HG03135 (cell line): Measurements from ENCODE around the gene VEPH1.
"Not testable (repeated sequence)": the region's sequence is repeated elsewhere in the genome, so short reads cannot be mapped to it uniquely, and the experiment has no call there.

Experiments
- ATAC-seq: cut with Tn5 transposase; IDR thresholded peaks from one replicate; pipeline ENCODE4 v1.9.1; 2021; ENCODE audit warnings: mild to moderate bottlenecking, moderate library complexity; ENCODE audit not compliant: unreplicated experiment

The VEPH1 gene

DNA sequence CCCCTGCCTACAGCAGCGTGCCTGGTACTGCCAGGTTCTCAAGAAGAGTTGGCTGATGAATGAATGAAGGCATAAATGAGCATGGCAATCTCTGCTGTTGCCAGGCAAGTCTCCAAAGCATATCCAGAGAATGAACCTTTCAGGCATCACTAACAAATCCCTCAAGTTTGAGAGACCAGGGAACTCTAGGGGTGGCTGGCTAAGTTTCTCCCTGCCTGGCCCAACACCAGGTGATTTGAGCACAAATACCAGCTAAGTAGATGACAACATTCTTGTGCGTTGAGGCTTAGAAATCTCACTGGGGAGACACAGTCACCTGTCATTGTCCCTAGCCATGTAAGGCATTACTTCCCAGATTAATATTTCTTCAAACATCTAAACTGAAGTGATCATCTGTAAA is 147.9 kb downstream of the VEPH1 start:
- ATAC-seq = no peak

DNA sequence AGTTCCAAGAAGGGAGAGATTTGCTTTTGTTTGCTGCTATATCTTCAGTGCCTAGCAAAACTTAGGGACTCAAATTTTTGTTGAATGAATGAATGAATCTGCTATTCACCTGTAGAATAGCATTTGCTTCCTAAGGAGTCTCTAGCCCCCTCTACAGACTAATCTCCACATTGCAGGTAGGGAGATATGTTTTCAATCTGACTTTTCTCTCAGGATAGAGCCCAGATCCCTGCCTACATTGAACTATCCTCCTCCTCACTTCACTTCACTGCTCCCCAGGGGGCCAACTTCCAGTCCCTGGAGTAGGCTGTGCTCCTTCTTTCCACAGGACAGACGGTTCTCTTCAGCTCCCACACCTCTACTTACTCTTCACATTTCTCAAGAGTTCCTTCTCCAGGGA is 148.5 kb downstream of the VEPH1 start:
- no peak for ATAC-seq

DNA sequence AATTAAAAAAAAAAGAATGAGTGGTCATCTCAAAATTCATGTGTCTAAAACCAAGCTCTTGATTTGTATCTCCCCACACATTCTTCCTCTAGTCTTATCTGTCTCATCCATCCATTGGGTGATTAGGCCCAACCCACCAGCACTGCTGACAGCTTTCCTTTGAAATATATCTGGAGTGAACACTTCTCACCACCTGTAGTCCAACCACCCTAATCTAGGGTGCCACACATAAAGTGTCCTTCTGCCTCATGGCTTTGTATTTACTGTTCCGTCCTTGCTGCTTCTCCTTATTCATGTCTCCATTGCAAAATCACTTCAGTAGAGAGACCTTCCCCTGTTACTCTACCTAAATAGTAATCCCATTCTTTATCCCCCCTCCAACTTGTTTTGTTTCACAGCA is 149.0 kb downstream of the VEPH1 start:
- no peak for ATAC-seq

DNA sequence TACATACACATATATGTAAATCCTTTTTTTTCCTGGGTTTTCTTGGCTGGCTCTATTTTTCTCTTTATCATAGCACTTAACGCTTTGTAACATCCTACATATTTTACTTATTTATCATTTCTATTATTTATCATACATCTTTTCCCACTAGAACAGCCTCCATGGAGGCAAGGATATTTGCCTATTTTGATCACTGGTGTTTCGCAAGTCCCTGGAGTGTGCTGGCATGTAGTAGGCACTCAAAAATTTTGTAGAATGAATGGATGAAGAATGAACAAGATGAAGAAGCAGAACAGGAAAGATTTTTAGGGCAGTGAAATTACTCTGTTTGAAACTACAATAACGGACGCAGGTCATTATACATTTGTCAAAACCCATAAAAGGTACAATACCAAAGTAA is 149.6 kb downstream of the VEPH1 start:
- no peak for ATAC-seq

DNA sequence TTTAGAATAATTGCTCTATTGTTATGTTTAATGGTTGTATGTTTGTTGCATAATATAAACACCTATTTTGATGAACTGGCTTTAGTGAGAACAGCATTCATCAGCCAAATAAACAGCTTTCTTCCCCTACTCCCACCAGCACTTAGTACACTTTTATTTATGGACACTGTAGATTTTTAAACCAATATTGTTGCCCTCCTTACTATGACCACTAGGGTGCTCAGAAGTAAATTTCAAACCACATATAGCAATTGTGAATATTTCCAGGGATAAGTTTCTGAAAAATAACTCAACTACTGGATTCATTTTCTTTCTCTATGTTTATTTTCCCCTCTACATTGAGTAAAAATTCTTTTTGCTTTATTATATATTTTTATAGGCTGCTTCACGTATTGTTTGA is 151.2 kb downstream of the VEPH1 start:
- ATAC-seq = no peak

DNA sequence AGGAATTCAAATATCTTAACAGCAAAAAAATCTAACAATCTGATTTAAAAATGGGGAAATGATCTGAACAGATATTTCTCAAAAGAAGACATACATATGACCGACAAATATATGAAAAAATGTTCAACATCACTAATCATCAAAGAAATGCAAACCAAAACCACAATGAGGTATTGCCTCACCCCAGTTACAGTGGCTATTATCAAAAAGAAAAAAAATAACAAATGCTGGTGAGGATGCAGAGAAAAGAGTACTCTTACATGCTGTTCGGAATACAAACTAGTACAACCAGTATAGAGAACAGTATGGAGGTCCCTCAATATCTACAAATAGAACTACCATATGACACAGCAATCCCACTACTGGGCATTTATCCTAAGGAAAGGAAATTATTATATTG is 152.6 kb downstream of the VEPH1 start:
- not testable (repeated sequence) for ATAC-seq

DNA sequence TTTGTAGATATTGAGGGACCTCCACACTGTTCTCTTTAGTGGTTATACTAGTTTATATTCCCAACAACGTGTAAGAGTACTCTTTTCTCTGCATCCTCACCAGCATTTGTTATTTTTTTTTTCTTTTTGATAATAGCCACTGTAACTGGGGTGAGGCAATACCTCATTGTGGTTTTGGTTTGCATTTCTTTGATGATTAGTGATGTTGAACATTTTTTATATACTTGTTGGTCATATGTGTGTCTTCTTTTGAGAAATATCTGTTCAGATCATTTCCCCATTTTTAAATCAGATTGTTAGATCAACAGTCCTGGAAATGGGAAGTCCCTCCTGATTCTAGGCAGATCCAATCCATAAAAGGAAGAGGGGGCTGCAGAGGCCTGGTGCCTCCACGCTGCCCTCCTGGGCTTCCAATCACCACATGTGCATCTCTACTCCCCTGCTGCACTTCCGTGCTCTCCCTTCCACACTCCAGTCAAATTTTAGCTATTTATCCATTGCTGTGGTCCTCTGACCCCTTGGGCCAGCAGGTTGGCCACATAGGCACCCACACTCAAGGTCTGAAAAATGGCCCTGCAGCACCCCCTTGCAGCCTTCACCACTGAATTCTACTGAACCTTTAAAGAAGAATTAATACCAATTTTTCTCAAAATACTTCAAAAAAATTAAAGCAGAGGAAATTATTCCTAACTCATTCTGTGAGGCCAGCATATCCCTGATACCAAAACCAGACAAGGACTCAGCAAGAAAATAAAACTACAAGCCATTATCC is 154.7 kb downstream of the VEPH1 start:
- ATAC-seq = not testable (repeated sequence)

DNA sequence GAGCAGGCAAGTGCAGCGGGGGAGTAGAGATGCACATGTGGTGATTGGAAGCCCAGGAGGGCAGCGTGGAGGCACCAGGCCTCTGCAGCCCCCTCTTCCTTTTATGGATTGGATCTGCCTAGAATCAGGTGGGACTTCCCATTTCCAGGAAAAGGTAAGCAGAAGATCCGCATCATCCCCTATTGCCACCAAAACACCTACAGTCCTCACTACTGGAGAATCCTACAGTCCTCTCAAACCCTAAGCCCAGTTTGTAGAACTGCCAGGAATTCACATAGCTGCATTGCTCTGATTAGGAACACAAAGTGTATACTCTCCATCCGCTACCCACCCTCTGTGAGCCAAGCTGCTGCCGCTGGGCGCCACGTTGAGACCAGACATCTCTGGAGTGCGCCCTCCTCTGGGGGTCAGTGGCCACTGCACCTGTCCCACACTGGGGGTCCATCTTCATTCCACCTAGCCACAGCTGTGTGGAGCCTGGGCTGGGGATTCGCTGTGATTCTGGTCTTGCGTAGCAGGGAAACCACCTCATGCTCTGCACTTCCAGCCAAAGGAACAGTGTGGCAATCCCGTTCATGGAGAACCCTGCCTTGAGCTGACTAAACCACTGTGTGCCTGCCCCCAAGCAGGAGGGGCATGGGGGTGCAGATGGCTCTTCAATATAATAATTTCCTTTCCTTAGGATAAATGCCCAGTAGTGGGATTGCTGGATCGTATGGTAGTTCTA is 155.5 kb downstream of the VEPH1 start:
- no peak for ATAC-seq

DNA sequence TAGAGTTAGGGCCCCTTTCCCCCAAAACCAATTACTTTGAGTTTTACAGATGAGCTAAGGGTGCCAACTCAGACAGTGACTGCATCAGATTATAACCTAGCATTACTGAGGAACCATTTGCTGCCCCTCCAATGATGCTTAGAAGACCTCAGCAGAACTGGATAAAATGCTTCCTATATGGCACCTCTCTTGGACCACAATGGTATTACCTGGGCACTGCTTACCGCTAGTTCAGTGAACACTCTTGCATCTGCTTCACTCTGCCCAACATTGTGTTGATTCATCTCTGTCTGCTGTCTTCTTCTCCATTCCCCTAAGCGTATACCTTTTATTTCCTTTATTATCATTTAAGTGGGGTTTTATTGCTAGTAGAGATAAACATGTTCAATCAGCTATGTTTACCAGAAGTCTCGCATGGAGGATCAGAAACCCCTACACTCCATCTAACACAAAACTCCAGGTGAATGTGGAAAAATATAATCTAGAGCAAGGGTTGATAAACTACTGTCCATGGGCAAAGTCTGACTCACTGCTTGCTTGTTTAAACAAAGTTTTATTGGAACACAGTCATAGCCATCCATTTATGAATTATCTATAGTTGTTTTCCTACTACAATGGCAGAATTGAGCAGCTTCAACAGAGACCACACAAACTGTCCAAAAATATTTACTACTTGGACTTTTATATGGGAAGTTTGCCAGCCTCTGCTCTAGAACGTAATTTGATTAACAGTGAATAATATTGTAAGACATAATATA is 166.8 kb downstream of the VEPH1 start:
- ATAC-seq = no peak

DNA sequence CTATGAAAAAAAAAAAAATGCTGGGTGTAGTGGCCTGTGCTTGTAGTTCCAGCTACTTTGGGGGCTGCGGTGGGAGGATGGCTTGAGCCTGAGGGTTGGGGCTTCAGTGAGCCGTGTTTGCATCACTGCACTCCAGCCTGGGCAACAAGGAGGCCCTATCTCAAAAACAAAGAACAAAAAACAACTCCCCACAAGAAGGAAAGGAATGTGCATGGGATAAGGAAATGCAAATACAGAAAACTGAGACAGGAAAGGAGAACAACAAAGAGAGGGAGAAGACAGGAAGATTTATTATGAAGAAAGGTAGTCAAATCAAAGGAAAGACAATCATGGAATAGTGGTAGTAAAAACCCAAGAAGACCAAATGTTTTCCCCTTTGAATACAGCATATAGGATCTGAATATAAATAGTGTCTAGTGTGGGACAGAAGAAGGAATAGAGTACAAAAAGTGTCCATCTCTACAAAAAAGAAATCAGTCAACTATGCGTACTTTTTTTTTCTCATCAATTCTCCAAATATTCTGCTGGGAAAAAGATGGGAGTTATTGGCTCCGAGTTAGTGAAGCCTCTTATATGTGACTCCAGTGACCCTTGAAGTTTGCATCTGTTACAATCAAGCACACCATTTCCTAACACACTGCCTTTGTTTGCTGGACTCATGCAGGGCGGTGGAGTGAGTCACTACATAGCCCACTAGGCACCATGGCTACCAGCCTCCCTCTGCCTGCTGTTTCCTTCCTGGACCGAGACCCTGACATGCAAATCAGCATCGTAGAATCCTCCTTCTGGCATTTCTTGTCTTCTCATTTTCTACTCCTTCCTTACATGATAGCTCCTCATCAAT is 167.8 kb downstream of the VEPH1 start:
- no peak for ATAC-seq

DNA sequence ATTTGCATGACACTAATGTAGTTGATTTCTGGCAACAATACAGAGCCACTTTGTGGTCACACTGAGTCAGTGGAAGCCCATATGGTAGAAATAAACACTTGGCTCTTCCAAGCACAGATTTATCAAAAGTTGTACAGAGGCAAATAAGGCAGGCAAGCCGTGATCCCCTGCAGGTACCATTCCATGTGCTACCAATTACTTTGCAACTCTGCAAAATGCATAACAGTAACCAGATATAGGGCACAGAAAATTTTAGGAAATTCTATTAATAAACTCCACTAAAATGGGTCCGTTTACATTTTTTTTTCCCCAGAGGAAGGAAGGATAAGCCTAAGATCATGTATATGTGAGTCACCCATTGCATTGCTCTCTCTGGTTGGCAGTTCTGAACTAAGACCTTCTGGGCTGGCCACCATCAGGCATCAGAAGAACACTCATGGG is 169.6 kb downstream of the VEPH1 start:
- no peak for ATAC-seq

DNA sequence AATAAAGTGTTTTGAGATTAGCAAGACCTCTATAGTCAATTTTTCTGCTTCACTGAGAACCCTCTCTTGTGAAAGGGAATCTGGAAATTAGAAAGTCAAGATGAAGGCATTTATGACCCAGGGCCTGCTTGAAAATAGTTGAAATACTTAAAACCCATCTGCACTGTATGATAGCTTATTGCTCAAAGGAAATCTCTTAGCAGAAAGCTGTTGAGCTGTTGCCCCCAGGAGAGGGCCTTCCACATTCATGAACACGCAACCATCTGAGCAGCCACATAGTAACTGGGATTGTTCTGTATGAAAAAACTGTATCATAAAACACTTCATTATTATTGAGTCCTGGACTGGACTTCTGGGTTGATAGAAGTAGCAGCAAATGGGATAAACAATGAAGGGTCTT is 173.0 kb downstream of the VEPH1 start:
- ATAC-seq = no peak

DNA sequence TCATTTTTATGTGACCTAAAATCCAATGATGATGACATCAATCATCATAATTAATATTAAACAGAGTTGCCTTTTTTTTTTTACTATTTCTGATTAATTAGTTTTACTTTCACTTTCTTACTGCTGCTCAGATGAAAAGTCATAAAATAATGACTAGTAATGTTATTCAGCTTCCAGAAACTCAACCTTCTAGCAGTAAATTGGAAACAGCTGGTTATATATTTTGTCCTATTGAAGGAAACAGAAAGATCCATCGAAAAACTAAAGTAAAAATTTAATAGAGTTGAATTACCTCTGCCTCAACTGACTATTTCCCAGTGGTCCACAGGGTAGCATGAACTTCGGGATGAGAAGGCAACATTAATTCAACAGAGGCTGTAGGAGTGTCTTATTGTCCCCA is 173.7 kb downstream of the VEPH1 start:
- ATAC-seq = no peak

DNA sequence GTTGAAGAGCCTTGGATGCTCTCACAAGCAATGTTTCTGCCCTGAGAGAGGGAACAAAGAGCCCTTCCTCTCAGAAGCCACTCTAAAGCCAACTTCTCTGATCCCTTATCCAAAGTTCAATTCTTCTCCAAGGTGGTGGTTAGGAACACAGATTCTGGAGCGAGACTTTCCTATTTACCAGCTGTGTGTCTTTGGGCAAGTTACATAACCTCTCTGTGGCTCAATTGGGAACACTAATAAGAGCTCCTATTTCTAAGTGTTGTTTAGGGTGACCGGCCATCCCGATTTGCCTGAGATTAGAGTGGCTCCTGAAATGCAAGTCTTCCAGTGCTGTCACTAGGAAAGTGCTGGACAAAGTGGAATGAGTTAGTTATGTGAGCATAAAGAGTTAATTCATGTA is 175.4 kb downstream of the VEPH1 start:
- ATAC-seq = no peak

DNA sequence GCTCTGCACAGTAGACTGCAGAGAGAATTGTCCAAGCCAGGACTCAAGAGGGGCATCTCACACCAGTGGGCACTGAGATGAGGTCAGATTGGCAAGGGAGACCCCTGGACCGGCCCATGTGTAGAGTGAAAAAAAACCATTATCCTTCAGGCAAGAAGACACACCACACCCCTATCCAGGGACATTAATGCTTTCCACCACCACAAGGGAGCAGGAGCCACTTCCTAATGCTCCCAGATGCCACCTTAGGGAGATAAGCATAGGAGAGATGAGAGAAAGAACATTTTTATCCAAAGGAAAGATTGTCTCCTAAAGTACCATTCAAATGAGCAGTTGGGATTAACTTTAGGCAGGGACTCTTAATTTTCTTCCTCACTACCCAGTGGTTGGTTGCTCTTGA is 176.2 kb downstream of the VEPH1 start:
- no peak for ATAC-seq

DNA sequence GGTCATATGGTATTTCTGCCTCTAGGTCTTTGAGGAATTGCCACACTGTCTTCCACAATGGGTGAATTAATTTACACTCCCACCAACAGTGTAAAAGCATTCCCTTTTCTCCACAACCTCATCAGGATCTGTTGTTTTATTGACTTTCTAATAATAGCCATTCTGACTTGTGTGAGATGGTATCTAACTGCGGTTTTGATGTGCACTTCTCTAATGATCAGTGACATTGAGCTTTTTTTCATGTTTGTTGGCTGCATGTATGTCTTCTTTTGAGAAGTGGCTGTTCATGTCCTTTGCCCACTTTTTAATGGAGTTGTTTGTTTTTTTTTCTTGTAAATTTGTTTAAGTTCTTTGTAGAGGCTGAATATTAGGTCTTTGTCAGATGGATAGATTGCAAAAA is 178.3 kb downstream of the VEPH1 start:
- ATAC-seq = not testable (repeated sequence)

DNA sequence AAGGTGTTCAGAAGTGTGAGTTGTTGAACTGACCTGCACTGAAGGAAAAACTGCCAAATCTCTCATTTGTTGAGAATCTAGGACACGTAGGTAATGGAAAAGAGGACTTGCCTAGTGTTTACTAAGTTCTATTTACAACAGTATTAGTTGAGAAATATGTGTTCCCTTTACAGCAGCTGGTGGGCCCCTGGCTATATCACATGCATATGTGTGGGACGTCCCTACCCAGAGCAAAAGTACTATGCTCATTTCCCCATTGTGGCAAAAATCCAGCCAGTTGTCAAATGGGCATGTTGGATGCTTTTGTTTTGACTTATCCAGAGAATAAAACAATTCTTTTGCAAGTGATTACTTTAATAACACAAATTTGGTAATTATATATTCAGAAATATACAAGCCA is 179.9 kb downstream of the VEPH1 start:
- no peak for ATAC-seq

DNA sequence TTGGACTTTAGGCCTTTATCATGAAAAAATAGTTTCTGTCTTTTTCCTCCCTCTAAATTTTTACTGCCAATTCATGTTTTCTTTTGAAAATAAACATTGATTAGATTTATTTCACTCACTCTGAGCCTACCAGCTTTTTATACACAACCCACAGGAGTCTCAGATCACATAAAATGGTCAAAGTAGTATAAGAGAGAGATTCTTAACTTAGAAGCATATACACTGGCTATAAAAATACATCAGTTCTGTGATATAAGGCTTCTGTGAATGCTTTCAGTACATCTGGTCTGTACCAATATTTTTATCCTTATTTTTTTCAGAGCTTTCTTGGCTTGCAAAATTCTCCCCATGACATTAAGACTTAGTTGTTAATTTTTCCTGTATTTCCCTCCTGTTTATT is 183.5 kb downstream of the VEPH1 start:
- no peak for ATAC-seq

DNA sequence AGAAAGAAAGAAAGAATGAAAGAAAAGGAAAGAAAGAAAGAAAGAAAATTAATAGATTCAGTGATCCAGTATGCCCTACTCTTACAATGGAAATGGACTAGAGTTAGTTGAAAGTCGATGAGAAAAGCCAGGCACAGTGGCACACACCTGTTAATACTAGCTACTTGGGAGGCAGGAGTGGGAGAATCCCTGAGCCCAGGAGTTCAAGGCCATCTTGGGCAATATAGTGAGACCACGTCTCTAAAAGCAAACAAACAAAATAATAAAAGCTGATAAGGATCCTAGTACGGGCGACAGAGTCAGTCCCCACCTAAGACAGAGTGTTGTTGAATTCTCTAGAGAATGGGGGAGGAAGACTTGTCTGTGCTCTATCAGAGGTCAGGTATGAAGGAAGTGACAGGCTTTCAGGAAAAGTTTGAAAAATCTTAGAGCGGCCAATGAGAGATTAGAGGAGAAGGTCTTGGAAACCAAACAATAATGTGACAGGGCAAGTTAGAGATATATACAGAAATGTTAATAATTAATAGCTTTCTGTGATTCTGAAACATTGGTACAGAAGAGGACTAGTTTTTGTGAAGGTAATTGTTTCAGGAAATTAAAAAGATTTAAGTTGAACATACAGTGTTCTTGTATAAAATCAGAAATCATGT is 184.5 kb downstream of the VEPH1 start:
- ATAC-seq = no peak

DNA sequence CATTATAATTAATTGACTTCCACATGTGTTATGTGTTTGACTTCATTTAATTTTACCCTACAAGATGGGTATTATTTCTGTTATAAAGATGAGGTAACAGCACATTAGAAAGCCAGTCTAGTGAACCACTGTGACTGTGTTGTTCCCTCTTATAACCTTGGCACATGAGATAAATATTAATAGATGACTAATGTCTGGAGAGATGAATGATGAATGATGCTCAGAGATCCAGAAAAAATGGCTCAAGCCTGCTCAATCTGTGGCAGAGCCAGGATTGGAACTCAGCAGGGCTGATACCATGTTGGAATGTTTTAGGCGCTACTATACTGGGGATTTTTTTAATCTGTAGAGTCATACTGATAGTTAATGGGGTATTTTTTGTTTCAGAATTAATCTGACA is 185.3 kb downstream of the VEPH1 start:
- no peak for ATAC-seq
